ENCODE data around the gene TCEAL9. TPM values are rescaled to one million over a fixed set of nuclear protein-coding genes. Genes with fewer than 3 reads are reported as not detected.

TCEAL9 gene
- total RNA-seq, 2 experiments from 2014 or later, result 1.5 to 1.8 TPM

Other genes with a start within 250 kb of the TCEAL9 start
- 10 to 100 TPM; 23.3 to 25.6 TPM for gene BEX4, start 141.4 kb upstream of the TCEAL9 start, total RNA-seq
- gene TCEAL8, start 101.4 kb upstream of the TCEAL9 start, total RNA-seq, result 10 to 100 TPM; 37.3 to 38.3 TPM
- gene TCEAL5, start 79.8 kb upstream of the TCEAL9 start, total RNA-seq, result not detected
- gene BEX2, start 45.5 kb upstream of the TCEAL9 start, total RNA-seq, result 10 to 100 TPM; 15.7 to 16.8 TPM
- gene TCEAL7, start 26.3 kb upstream of the TCEAL9 start, total RNA-seq, result not detected
- gene BEX3, start 20.0 kb downstream of the TCEAL9 start, total RNA-seq, result 10 to 100 TPM; 15.1 to 15.8 TPM
- gene RAB40A, start 163.0 kb downstream of the TCEAL9 start, total RNA-seq, result under 1 TPM; 0.22 to 0.26 TPM
- gene TCEAL4, start 229.0 kb downstream of the TCEAL9 start, total RNA-seq, result 1 to 10 TPM; 6.0 to 6.7 TPM